Head of caudate nucleus (tissue), 42 donors: Measurements from ENCODE around the gene PALLD.

Experiments
- DNase-seq, 42 donors: peaks; one replicate each; pipeline versions ENCODE4 v3.0.0 to v3.0.0-alpha.2; 2020 to 2021; ENCODE audit warnings: mixed read lengths in 7 of 42
- intact Hi-C: fragments of 100-400 bp; cut with DNase I; formaldehyde crosslinking; loops from one replicate; pipeline ENCODE4 v1.15.0; 2022

The PALLD gene

GRCh38 chr4:168631241-168632162 is 134.7 kb downstream of the PALLD start:
- intact Hi-C loops: no loop called here
- DNase-seq: peak in 37 of 42 donors; percentile 6 to 59 (median 24)

- DNase-seq: no peak
These were observed 135.5 kb downstream of the PALLD start for GRCh38 chr4:168632301-168632725.

GRCh38 chr4:168633064-168633463 is 136.2 kb downstream of the PALLD start:
- DNase-seq: no peak
- intact Hi-C loops: no loop called here

More at GRCh38 chr4:168632301-168632725, 135.5 kb downstream of the PALLD start:
- intact Hi-C loops: no loop called here

GRCh38 chr4:168633496-168633895 is 136.6 kb downstream of the PALLD start:
- no peak for DNase-seq
- intact Hi-C loops: no loop called here

- no peak for DNase-seq
- intact Hi-C loops: no loop called here
These were observed 137.5 kb downstream of the PALLD start for GRCh38 chr4:168634276-168634802.

- intact Hi-C loops: no loop called here
- DNase-seq: no peak
These were observed 139.2 kb downstream of the PALLD start for GRCh38 chr4:168636040-168636439.

GRCh38 chr4:168636506-168637196 is 139.8 kb downstream of the PALLD start:
- intact Hi-C loops: no loop called here
- DNase-seq: no peak

GRCh38 chr4:168637872-168638756 is 141.3 kb downstream of the PALLD start:
- intact Hi-C loops: no loop called here
- no peak for DNase-seq

GRCh38 chr4:168639914-168640313 is 143.1 kb downstream of the PALLD start:
- DNase-seq: no peak
- intact Hi-C loops: no loop called here

- intact Hi-C loops: no loop called here
- no peak for DNase-seq
These were observed 144.9 kb downstream of the PALLD start for GRCh38 chr4:168641811-168642140.

- intact Hi-C loops: no loop called here
- DNase-seq: no peak
These were observed 145.7 kb downstream of the PALLD start for GRCh38 chr4:168642591-168642990.

- intact Hi-C loops: no loop called here
These were observed 146.4 kb downstream of the PALLD start for GRCh38 chr4:168643111-168643795.

GRCh38 chr4:168643796-168644159 is 146.9 kb downstream of the PALLD start:
- intact Hi-C loops: no loop called here
- DNase-seq: no peak

More at GRCh38 chr4:168643111-168643795, 146.4 kb downstream of the PALLD start:
- no peak for DNase-seq

- intact Hi-C loops: no loop called here
- DNase-seq: no peak
These were observed 149.3 kb downstream of the PALLD start for GRCh38 chr4:168646001-168646768.

GRCh38 chr4:168647646-168648375 is 151.0 kb downstream of the PALLD start:
- DNase-seq: no peak
- intact Hi-C loops: no loop called here

- intact Hi-C loops: no loop called here
- no peak for DNase-seq
These were observed 151.6 kb downstream of the PALLD start for GRCh38 chr4:168648494-168648893.

- intact Hi-C loops: no loop called here
- DNase-seq: no peak
These were observed 152.1 kb downstream of the PALLD start for GRCh38 chr4:168648929-168649328.
